Mucosa of descending colon (tissue), 3 donors: ENCODE data around the gene CRISPLD2. TPM values are rescaled to one million over a fixed set of nuclear protein-coding genes. Genes with fewer than 3 reads are reported as not detected.

Experiments
- ATAC-seq: fragments of 200-7000 bp; cut with Tn5 transposase; one replicate; pipeline ENCODE4 v1.9.1; 2020; ENCODE audit warnings: mild to moderate bottlenecking, moderate library complexity
- DNase-seq, 3 donors: peaks; one replicate each; pipeline ENCODE4 v3.0.0-alpha.2; 2020
- H3K36me3 ChIP-seq: fragments of 200-600 bp; one replicate; pipeline ENCODE4 v1.8.0; 2021; ENCODE audit warnings: low read depth, mild to moderate bottlenecking
- H3K4me1 ChIP-seq: fragments of 200-600 bp; one replicate; pipeline ENCODE4 v1.8.0; 2021; ENCODE audit warnings: low read depth, mild to moderate bottlenecking
- H3K4me3 ChIP-seq: fragments of 200-600 bp; one replicate; pipeline ENCODE4 v1.8.0; 2021; ENCODE audit warnings: mild to moderate bottlenecking
- H3K9me3 ChIP-seq: fragments of 200-600 bp; one replicate; pipeline ENCODE4 v1.8.0; 2021; ENCODE audit warnings: mild to moderate bottlenecking
- CTCF ChIP-seq: fragments of 200-600 bp; IDR thresholded peaks from one replicate; pipeline ENCODE4 v1.8.0; 2022; ENCODE audit warnings: antibody characterized with exemption, mild to moderate bottlenecking
- intact Hi-C, 2 donors: fragments of 100-400 bp; cut with DNase I in 1 of 2; cut with micrococcal nuclease in 1 of 2; formaldehyde crosslinking; loops; one replicate each; pipeline versions ENCODE4 v1.11.0 to v1.11.1; 2022; cut with DNase I, micrococcal nuclease
- total RNA-seq, 3 donors: library from RNA; stranded (reverse); fragmentation: NEBNext Ultra II Directional in 2 of 3; extraction: Animal tissue kit (Norgen Biotek cat#: 25700) in 2 of 3; gene quantifications; one replicate each; pipeline versions ENCODE4 v1.2.1 to v1.2.4, GENCODE V29; 2021 to 2023
- donor health status: DM: no; HTN: no; CAD: no; lungs with moderate emphysema.
- donor health status: DM: no; HTN: no; CAD: no.
- donor health status: DM: no; HTN: yes; CAD: no.

The CRISPLD2 gene
- total RNA-seq, 3 donors from 2014 or later = 10.5 to 114 (median 38.7) TPM

GRCh38 chr16:84791501-84791900 lies 28.3 kb upstream of the CRISPLD2 start:
- DNase-seq = no peak
- no peaks in the 10 kb centered on the region for H3K36me3 ChIP-seq
- ATAC-seq = no peak
- no peak overlapping the region for H3K4me3 ChIP-seq
- peaks cover 18% of the 10 kb centered on the region for H3K4me1 ChIP-seq
- TF ChIP-seq CTCF = no peak
- intact Hi-C loops = no loop called here
- no peaks in the 10 kb centered on the region for H3K9me3 ChIP-seq

GRCh38 chr16:84794186-84794585 lies 25.6 kb upstream of the CRISPLD2 start:
- ATAC-seq (no peak), DNase-seq (no peak)
- no peaks in the 10 kb centered on the region for H3K9me3 ChIP-seq
- TF ChIP-seq CTCF = no peak
- H3K36me3 ChIP-seq = no peaks in the 10 kb centered on the region
- intact Hi-C loops = no loop called here
- H3K4me3 ChIP-seq = no peak overlapping the region
- peaks cover 8% of the 10 kb centered on the region for H3K4me1 ChIP-seq

- peaks cover 8% of the 10 kb centered on the region for H3K4me1 ChIP-seq
- no peak for TF ChIP-seq CTCF
- H3K9me3 ChIP-seq = no peaks in the 10 kb centered on the region
- DNase-seq = peak in 1 of 3 donors; percentile 34
- ATAC-seq = no peak
- intact Hi-C loops = no loop called here
- no peaks in the 10 kb centered on the region for H3K36me3 ChIP-seq
- H3K4me3 ChIP-seq = no peak overlapping the region
Observed at GRCh38 chr16:84794626-84795025, 25.2 kb upstream of the CRISPLD2 start.

- no peaks in the 10 kb centered on the region for H3K9me3 ChIP-seq
- peaks cover 8% of the 10 kb centered on the region for H3K4me1 ChIP-seq
- TF ChIP-seq CTCF = no peak
- ATAC-seq (peak; percentile 77), DNase-seq (peak; percentile 51 to 66 (median 54))
- intact Hi-C loops = no loop called here
- H3K36me3 ChIP-seq = no peaks in the 10 kb centered on the region
- H3K4me3 ChIP-seq = no peak overlapping the region
Observed at GRCh38 chr16:84795329-84796053, 24.3 kb upstream of the CRISPLD2 start.

- Histone ChIP-seq H3K4me1 (no peaks in the 10 kb centered on the region), H3K36me3 (no peaks in the 10 kb centered on the region), H3K9me3 (no peaks in the 10 kb centered on the region), H3K4me3 (no peak overlapping the region)
- DNase-seq (no peak), ATAC-seq (no peak)
- intact Hi-C loops = no loop called here
- TF ChIP-seq CTCF = no peak
Observed at GRCh38 chr16:84800158-84800978, 19.4 kb upstream of the CRISPLD2 start.
